Hepatocyte (in vitro differentiated cells): ENCODE results near the gene DCAF11. TPM values are rescaled to one million over a fixed set of nuclear protein-coding genes. Genes with fewer than 3 reads are reported as not detected.

Experiments
- DNase-seq: peaks from one replicate; pipeline ENCODE4 v3.0.0-alpha.2; 2016; ENCODE audit warnings: low spot score
- H2AFZ ChIP-seq: fragments of 200-600 bp; sonication (generic); 2 replicates; pipeline ENCODE4 v1.6.0; 2016; ENCODE audit warnings: antibody characterized with exemption, mild to moderate bottlenecking
- H3K27ac ChIP-seq: fragments of 200-600 bp; sonication (generic); 2 replicates; pipeline ENCODE4 v1.5.1; 2016; ENCODE audit warnings: mild to moderate bottlenecking
- H3K27me3 ChIP-seq: fragments of 200-600 bp; sonication (generic); 2 replicates; pipeline ENCODE4 v1.6.1; 2016
- H3K36me3 ChIP-seq: fragments of 200-600 bp; sonication (generic); replicated peaks from 2 replicates; pipeline ENCODE4 v1.5.1; 2016; ENCODE audit warnings: low read depth; ENCODE audit not compliant: insufficient read depth
- H3K4me1 ChIP-seq: fragments of 200-600 bp; sonication (generic); 2 replicates; pipeline ENCODE4 v1.5.1; 2016; ENCODE audit warnings: mild to moderate bottlenecking, moderate library complexity; ENCODE audit not compliant: insufficient read depth
- H3K4me2 ChIP-seq: fragments of 200-600 bp; sonication (generic); 2 replicates; pipeline ENCODE4 v1.6.0; 2016
- H3K4me3 ChIP-seq: fragments of 200-600 bp; sonication (generic); 2 replicates; pipeline ENCODE4 v1.5.1; 2016; ENCODE audit warnings: mild to moderate bottlenecking
- H3K79me2 ChIP-seq: fragments of 200-600 bp; sonication (generic); 2 replicates; pipeline ENCODE4 v1.6.0; 2017; ENCODE audit warnings: mild to moderate bottlenecking
- H3K9me2 ChIP-seq: fragments of 200-600 bp; sonication (generic); replicated peaks from 2 replicates; pipeline ENCODE4 v1.6.0; 2017; ENCODE audit warnings: mild to moderate bottlenecking; ENCODE audit not compliant: insufficient read depth
- H3K9me3 ChIP-seq: fragments of 200-600 bp; sonication (generic); 2 replicates; pipeline ENCODE4 v1.5.1; 2016; ENCODE audit warnings: low read depth, mild to moderate bottlenecking
- H4K20me1 ChIP-seq: fragments of 200-600 bp; sonication (generic); 2 replicates; pipeline ENCODE4 v1.6.0; 2016; ENCODE audit warnings: mild to moderate bottlenecking; ENCODE audit not compliant: insufficient read depth, poor library complexity, severe bottlenecking
- EZH2 ChIP-seq: fragments of 200-600 bp; sonication (generic); IDR thresholded peaks from 2 replicates; pipeline ENCODE4 v1.6.1; 2016; ENCODE audit warnings: antibody characterized with exemption, mild to moderate bottlenecking, borderline replicate concordance
- EZH2phosphoT487 ChIP-seq: fragments of 200-600 bp; sonication (generic); IDR thresholded peaks from one replicate; pipeline ENCODE4 v1.6.1; 2018; ENCODE audit warnings: antibody characterized with exemption, mild to moderate bottlenecking, low read depth, moderate library complexity; ENCODE audit not compliant: unreplicated experiment, severe bottlenecking
- WGBS: methylation state at CpG from one replicate; pipeline ENCODE4 v1.1.6; 2016; ENCODE audit warnings: low lambda C conversion rate; ENCODE audit errors: missing lambda C conversion rate; 5-methylcytosine and 5-hydroxymethylcytosine counted together
- polyA plus RNA-seq: library from polyadenylated mRNA; unstranded; fragments of >200 nt; fragmentation: Nextera tagmentation; extraction: Ambion mirVana; gene quantifications from 2 replicates; pipeline ENCODE4 v1.2.1, GENCODE V29; 2016
- total RNA-seq: library from RNA; depleted of rRNA; stranded (reverse); fragments of >200 nt; gene quantifications from 2 replicates; pipeline ENCODE4 v1.2.3, GENCODE V29; 2014
- TF ChIP-seq, protein P1 (sequence below): fragments of 200-600 bp; sonication (generic); IDR thresholded peaks from 2 replicates; pipeline ENCODE4 v1.5.1; 2016; ENCODE audit warnings: antibody characterized with exemption, mild to moderate bottlenecking; ENCODE audit not compliant: poor library complexity

Gene DCAF11
- total and polyA plus RNA-seq, 2 experiments from 2014 or later = 55.6 to 78.9 TPM

DNA sequence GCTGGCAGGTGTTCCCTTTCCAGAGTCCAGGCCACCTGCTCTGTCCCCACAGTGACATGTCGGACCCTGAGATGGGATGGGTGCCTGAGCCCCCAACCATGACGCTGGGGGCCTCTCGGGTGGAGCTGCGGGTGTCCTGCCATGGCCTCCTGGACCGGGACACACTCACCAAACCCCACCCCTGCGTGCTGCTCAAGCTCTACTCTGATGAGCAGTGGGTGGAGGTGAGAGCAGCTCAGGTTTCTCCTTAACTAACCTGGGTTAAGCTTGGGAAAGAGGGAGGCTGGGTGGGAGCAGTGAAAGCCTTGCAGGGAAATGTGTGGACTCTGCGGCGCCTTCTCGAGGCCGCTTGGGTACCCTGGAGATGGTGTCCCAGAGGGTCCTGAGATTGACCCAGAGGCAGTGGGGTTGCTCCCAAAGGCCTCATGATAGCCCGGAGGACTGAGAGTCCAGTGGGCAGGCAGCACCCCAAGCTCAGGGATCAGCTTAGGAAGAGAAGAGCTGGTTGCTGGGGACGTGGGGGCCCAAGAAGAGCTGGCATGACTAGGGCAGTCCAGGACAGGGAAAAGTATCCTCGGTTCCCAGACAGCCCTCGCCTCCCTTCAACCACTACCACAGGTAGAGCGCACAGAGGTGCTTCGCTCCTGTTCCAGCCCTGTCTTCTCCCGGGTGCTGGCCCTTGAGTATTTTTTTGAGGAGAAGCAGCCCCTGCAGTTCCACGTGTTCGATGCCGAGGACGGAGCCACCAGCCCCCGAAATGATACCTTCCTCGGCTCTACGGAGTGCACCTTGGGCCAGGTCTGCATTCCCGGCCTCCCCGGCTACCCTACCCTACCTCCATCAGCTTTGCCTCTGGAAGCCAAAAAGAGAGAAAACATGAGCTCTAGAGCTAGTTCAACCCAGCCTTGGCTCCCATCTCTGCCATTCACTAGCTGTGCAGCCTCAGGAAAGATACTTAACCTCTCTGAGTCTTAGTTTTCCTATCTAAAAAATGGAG, 41.4 kb upstream of the DCAF11 start:
- H3K36me3 ChIP-seq = no peaks in the 10 kb centered on the region
- peaks cover 3% of the 10 kb centered on the region for H3K27me3 ChIP-seq
- no peaks in the 10 kb centered on the region for H3K4me1 ChIP-seq
- H3K79me2 ChIP-seq = no peaks in the 10 kb centered on the region
- no peak overlapping the region for H3K27ac ChIP-seq
- no peaks in the 10 kb centered on the region for H3K9me3 ChIP-seq
- H3K4me2 ChIP-seq = no peak overlapping the region
- H4K20me1 ChIP-seq = no peaks in the 10 kb centered on the region
- TF ChIP-seq, protein P1, sequence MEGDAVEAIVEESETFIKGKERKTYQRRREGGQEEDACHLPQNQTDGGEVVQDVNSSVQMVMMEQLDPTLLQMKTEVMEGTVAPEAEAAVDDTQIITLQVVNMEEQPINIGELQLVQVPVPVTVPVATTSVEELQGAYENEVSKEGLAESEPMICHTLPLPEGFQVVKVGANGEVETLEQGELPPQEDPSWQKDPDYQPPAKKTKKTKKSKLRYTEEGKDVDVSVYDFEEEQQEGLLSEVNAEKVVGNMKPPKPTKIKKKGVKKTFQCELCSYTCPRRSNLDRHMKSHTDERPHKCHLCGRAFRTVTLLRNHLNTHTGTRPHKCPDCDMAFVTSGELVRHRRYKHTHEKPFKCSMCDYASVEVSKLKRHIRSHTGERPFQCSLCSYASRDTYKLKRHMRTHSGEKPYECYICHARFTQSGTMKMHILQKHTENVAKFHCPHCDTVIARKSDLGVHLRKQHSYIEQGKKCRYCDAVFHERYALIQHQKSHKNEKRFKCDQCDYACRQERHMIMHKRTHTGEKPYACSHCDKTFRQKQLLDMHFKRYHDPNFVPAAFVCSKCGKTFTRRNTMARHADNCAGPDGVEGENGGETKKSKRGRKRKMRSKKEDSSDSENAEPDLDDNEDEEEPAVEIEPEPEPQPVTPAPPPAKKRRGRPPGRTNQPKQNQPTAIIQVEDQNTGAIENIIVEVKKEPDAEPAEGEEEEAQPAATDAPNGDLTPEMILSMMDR = no peak
- TF ChIP-seq EZH2phosphoT487 = no peak
- no peak for TF ChIP-seq EZH2
- no peaks in the 10 kb centered on the region for H3K9me2 ChIP-seq
- no peak for DNase-seq
- no peak overlapping the region for H2AFZ ChIP-seq
- no peak overlapping the region for H3K4me3 ChIP-seq
- 92% methylated on average over 25 of the region's 26 CpGs for WGBS

DNA sequence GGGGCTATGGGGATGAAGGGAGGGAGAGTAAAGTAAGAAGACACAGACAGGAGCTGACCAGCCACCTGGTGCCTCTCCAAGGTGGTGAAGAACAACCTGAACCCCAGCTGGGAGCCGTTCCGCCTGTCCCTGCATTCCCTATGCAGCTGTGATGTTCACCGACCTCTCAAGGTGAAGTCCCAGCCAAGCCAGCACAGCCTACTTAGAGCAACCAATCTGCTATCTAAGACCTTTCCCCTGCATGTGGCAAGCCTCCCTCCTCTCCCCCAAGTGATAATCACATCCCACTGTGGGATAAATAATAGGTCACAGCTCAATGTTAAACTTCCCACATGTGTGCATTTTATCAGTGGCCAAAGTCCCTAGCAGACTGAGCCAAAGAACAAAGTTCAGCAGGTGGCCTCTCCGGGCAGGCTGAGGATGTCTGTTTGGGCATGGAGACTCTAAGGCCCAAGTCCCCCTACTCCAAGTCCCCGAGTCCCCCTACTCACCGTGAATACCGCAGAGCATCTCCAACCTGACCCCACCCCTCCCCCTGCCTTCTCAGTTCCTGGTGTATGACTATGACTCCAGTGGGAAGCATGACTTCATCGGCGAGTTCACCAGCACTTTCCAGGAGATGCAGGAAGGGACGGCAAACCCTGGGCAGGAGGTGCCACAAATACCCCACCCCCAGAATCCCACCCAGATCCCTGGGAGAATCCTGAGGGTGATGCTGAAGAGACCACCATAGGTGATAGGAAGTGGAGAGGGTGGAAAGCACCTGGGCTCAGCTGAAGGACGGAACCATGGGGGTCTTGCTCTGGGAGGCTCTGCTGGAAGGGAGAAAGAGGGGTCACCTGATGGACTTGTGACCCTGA, 39.7 kb upstream of the DCAF11 start:
- no peaks in the 10 kb centered on the region for H3K9me2 ChIP-seq
- H3K79me2 ChIP-seq = no peaks in the 10 kb centered on the region
- peaks cover 7% of the 10 kb centered on the region for H3K27me3 ChIP-seq
- H3K36me3 ChIP-seq = no peaks in the 10 kb centered on the region
- no peaks in the 10 kb centered on the region for H4K20me1 ChIP-seq
- no peak overlapping the region for H3K4me3 ChIP-seq
- no peaks in the 10 kb centered on the region for H3K9me3 ChIP-seq
- H3K4me1 ChIP-seq = no peaks in the 10 kb centered on the region
- H2AFZ ChIP-seq = no peak overlapping the region
- 86% methylated on average over 11 of the region's 11 CpGs for WGBS
- DNase-seq = no peak
- TF ChIP-seq EZH2phosphoT487 (no peak), EZH2 (no peak)
- TF ChIP-seq, protein P1 = no peak
- no peak overlapping the region for H3K27ac ChIP-seq
- H3K4me2 ChIP-seq = no peak overlapping the region

DNA sequence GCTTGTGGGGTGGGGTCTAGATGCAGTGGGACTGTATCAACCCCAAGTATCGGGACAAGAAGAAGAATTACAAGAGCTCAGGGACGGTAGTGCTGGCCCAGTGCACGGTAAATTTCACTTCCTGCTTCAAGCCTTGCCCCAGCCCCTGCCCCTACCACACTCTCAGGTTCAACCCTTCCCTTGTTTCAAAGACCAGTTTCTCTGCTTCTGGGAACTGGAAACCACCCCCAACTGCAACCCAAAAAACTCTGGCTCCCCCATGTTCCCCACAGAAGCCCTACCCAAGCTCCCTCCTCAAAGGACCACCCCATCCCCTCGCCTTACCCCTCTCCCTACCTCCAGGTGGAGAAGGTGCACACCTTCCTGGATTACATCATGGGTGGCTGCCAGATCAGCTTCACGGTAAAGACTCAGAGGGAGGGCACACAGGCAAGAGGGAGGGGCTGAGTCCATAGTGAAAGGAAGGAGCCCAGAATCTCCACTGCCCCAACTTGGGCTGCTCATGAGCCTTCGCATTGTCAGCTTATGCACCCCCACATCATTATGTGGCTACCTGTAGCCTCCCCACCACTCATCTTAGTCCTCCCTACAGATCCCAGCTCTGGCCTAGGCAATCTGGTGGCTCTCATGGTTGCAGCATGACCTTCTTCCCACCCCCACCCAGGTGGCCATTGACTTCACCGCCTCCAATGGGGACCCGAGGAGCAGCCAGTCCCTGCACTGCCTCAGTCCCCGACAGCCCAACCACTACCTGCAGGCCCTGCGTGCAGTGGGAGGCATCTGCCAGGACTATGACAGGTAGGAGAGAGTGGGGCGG, 38.9 kb upstream of the DCAF11 start:
- H3K4me1 ChIP-seq = peaks cover under 1% of the 10 kb centered on the region
- no peaks in the 10 kb centered on the region for H3K36me3 ChIP-seq
- no peaks in the 10 kb centered on the region for H3K9me2 ChIP-seq
- TF ChIP-seq EZH2 = no peak
- no peak for TF ChIP-seq EZH2phosphoT487
- TF ChIP-seq, protein P1 = no peak
- no peaks in the 10 kb centered on the region for H4K20me1 ChIP-seq
- H3K27ac ChIP-seq = no peak overlapping the region
- WGBS = 83% methylated on average over 11 of the region's 11 CpGs
- H3K9me3 ChIP-seq = no peaks in the 10 kb centered on the region
- no peak overlapping the region for H3K4me3 ChIP-seq
- H3K27me3 ChIP-seq = peaks cover 4% of the 10 kb centered on the region
- no peaks in the 10 kb centered on the region for H3K79me2 ChIP-seq
- DNase-seq = no peak
- H2AFZ ChIP-seq = no peak overlapping the region
- no peak overlapping the region for H3K4me2 ChIP-seq
